ENCODE results near the gene USF2.
A peak's percentile ranks its signal among the peaks of the same experiment; 100 is the strongest.

USF2 gene

GRCh38 chr19:35269438-35270117, 816 bp downstream of the USF2 start (continued):
- TF ChIP-seq, protein P1, sequence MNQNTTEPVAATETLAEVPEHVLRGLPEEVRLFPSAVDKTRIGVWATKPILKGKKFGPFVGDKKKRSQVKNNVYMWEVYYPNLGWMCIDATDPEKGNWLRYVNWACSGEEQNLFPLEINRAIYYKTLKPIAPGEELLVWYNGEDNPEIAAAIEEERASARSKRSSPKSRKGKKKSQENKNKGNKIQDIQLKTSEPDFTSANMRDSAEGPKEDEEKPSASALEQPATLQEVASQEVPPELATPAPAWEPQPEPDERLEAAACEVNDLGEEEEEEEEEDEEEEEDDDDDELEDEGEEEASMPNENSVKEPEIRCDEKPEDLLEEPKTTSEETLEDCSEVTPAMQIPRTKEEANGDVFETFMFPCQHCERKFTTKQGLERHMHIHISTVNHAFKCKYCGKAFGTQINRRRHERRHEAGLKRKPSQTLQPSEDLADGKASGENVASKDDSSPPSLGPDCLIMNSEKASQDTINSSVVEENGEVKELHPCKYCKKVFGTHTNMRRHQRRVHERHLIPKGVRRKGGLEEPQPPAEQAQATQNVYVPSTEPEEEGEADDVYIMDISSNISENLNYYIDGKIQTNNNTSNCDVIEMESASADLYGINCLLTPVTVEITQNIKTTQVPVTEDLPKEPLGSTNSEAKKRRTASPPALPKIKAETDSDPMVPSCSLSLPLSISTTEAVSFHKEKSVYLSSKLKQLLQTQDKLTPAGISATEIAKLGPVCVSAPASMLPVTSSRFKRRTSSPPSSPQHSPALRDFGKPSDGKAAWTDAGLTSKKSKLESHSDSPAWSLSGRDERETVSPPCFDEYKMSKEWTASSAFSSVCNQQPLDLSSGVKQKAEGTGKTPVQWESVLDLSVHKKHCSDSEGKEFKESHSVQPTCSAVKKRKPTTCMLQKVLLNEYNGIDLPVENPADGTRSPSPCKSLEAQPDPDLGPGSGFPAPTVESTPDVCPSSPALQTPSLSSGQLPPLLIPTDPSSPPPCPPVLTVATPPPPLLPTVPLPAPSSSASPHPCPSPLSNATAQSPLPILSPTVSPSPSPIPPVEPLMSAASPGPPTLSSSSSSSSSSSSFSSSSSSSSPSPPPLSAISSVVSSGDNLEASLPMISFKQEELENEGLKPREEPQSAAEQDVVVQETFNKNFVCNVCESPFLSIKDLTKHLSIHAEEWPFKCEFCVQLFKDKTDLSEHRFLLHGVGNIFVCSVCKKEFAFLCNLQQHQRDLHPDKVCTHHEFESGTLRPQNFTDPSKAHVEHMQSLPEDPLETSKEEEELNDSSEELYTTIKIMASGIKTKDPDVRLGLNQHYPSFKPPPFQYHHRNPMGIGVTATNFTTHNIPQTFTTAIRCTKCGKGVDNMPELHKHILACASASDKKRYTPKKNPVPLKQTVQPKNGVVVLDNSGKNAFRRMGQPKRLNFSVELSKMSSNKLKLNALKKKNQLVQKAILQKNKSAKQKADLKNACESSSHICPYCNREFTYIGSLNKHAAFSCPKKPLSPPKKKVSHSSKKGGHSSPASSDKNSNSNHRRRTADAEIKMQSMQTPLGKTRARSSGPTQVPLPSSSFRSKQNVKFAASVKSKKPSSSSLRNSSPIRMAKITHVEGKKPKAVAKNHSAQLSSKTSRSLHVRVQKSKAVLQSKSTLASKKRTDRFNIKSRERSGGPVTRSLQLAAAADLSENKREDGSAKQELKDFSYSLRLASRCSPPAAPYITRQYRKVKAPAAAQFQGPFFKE (tag by site-specific recombination; IDR thresholded peaks at IDR 0.05; ENCODE audit: borderline replicate concordance): no peak; the same call in 1 of the 2 replicates
- TF ChIP-seq YY1 (tag by site-specific recombination; IDR thresholded peaks at IDR 0.05) (peak; percentile 79), ZNF335 (tag by site-specific recombination; conservative IDR thresholded peaks at IDR 0.05) (peak; percentile 53), ZBTB7A (tag by site-specific recombination; IDR thresholded peaks at IDR 0.05; ENCODE audit: low read depth) (peak; percentile 59; the same call in 1 of the 2 replicates), PATZ1 (tag by site-specific recombination; IDR thresholded peaks at IDR 0.05) (peak; percentile 96), ZNF654 (tag by site-specific recombination; IDR thresholded peaks at IDR 0.05; ENCODE audit: low read depth) (no peak; the same call in 1 of the 2 replicates), ZNF175 (tag by site-specific recombination; IDR thresholded peaks at IDR 0.05) (no peak), SP7 (tag by site-specific recombination; IDR thresholded peaks at IDR 0.05) (peak; percentile 59), ZNF747 (tag by site-specific recombination; IDR thresholded peaks at IDR 0.05) (no peak), MYNN (tag by site-specific recombination; IDR thresholded peaks at IDR 0.05; ENCODE audit: borderline replicate concordance) (no peak), SP3 (tag by site-specific recombination; IDR thresholded peaks at IDR 0.05) (no peak), ZNF423 (tag by site-specific recombination; IDR thresholded peaks at IDR 0.05) (peak; percentile 100), ZNF529 (tag by site-specific recombination; IDR thresholded peaks at IDR 0.05; ENCODE audit: insufficient replicate concordance) (no peak), HOXC10 (CRISPR knock-in tag; IDR thresholded peaks at IDR 0.05) (no peak), ZNF777 (tag by site-specific recombination; IDR thresholded peaks at IDR 0.05; ENCODE audit: borderline replicate concordance) (peak; percentile 75; the same call in 1 of the 2 replicates), ZNF629 (tag by site-specific recombination; IDR thresholded peaks at IDR 0.05) (0 out of 2 replicates have a peak, but pooled peaks have one; percentile 25), ZNF768 (tag by site-specific recombination; IDR thresholded peaks at IDR 0.05) (0 out of 2 replicates have a peak, but pooled peaks have one; percentile 51), ZNF791 (tag by site-specific recombination; IDR thresholded peaks at IDR 0.05) (no peak), ZNF155 (tag by site-specific recombination; IDR thresholded peaks at IDR 0.05) (no peak), MZF1 (tag by site-specific recombination; IDR thresholded peaks at IDR 0.05; ENCODE audit: borderline replicate concordance) (no peak), WT1 (tag by site-specific recombination; IDR thresholded peaks at IDR 0.05) (no peak), ZIC2 (tag by site-specific recombination; IDR thresholded peaks at IDR 0.05) (peak; percentile 87), ZNF140 (tag by site-specific recombination; IDR thresholded peaks at IDR 0.05) (no peak), ZNF341 (tag by site-specific recombination; IDR thresholded peaks at IDR 0.05; ENCODE audit: low read depth) (peak; percentile 64), ZNF670 (tag by site-specific recombination; IDR thresholded peaks at IDR 0.05; ENCODE audit: low read depth) (no peak), ZNF112 (tag by site-specific recombination; IDR thresholded peaks at IDR 0.05) (no peak), ZNF571 (tag by site-specific recombination; IDR thresholded peaks at IDR 0.05) (no peak)
- TF ChIP-seq, protein P2, sequence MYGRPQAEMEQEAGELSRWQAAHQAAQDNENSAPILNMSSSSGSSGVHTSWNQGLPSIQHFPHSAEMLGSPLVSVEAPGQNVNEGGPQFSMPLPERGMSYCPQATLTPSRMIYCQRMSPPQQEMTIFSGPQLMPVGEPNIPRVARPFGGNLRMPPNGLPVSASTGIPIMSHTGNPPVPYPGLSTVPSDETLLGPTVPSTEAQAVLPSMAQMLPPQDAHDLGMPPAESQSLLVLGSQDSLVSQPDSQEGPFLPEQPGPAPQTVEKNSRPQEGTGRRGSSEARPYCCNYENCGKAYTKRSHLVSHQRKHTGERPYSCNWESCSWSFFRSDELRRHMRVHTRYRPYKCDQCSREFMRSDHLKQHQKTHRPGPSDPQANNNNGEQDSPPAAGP (tag by site-specific recombination; IDR thresholded peaks at IDR 0.05): peak; percentile 90
- TF ChIP-seq, protein P3, sequence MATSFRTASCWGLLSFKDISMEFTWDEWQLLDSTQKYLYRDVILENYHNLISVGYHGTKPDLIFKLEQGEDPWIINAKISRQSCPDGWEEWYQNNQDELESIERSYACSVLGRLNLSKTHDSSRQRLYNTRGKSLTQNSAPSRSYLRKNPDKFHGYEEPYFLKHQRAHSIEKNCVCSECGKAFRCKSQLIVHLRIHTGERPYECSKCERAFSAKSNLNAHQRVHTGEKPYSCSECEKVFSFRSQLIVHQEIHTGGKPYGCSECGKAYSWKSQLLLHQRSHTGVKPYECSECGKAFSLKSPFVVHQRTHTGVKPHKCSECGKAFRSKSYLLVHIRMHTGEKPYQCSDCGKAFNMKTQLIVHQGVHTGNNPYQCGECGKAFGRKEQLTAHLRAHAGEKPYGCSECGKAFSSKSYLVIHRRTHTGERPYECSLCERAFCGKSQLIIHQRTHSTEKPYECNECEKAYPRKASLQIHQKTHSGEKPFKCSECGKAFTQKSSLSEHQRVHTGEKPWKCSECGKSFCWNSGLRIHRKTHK (tag by site-specific recombination; IDR thresholded peaks at IDR 0.05): no peak
- TF ChIP-seq, protein P4, sequence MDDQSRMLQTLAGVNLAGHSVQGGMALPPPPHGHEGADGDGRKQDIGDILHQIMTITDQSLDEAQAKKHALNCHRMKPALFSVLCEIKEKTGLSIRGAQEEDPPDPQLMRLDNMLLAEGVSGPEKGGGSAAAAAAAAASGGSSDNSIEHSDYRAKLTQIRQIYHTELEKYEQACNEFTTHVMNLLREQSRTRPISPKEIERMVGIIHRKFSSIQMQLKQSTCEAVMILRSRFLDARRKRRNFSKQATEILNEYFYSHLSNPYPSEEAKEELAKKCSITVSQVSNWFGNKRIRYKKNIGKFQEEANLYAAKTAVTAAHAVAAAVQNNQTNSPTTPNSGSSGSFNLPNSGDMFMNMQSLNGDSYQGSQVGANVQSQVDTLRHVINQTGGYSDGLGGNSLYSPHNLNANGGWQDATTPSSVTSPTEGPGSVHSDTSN (CRISPR knock-in tag; IDR thresholded peaks at IDR 0.05): peak; percentile 79

Data from HEK293 (cell line).